Colonic mucosa (tissue), 4 donors: ENCODE measurements around the gene TRAK1. TPM values are rescaled to one million over a fixed set of nuclear protein-coding genes. Genes with fewer than 3 reads are reported as not detected.
A peak's percentile ranks its signal among the peaks of the same experiment; 100 is the strongest.

Experiments used
- DNase-seq: peaks from one replicate; pipeline ENCODE4 v3.0.0-alpha.2; 2020
- H3K27ac ChIP-seq: fragments of 200-600 bp; one replicate; pipeline ENCODE4 v1.8.0; 2021
- H3K27me3 ChIP-seq: fragments of 200-600 bp; one replicate; pipeline ENCODE4 v1.8.0; 2021
- H3K36me3 ChIP-seq: fragments of 200-600 bp; one replicate; pipeline ENCODE4 v1.8.0; 2021
- H3K4me1 ChIP-seq: fragments of 200-600 bp; one replicate; pipeline ENCODE4 v1.8.0; 2021; ENCODE audit warnings: mild to moderate bottlenecking
- H3K4me3 ChIP-seq: fragments of 200-600 bp; one replicate; pipeline ENCODE4 v1.8.0; 2021
- H3K9ac ChIP-seq, 2 donors: one replicate each; pipeline ENCODE4 v1.7.0; 2013; ENCODE audit warnings: control low read depth in 2 of 2, low read depth in 2 of 2, low read length in 2 of 2
- H3K9me3 ChIP-seq: fragments of 200-600 bp; one replicate; pipeline ENCODE4 v1.8.0; 2021
- CTCF ChIP-seq: fragments of 200-600 bp; IDR thresholded peaks from one replicate; pipeline ENCODE4 v1.8.0; 2022; ENCODE audit warnings: antibody characterized with exemption, mild to moderate bottlenecking
- intact Hi-C: fragments of 100-400 bp; cut with DNase I; formaldehyde crosslinking; loops from one replicate; pipeline ENCODE4 v1.14.1; 2022
- total RNA-seq, 2 donors: library from RNA; stranded (reverse); fragmentation: NEBNext Ultra II Directional in 1 of 2; extraction: Animal tissue kit (Norgen Biotek cat#: 25700) in 1 of 2; gene quantifications; one replicate each; pipeline ENCODE4 v1.2.1, GENCODE V29; 2021
- donor health status: healthy.
- donor health status: DM: no; HTN: no; CAD: no.
- donor health status: DM: no; HTN: no; CAD: no.

TRAK1 gene
- total RNA-seq, 2 donors from 2014 or later, result 58.9 to 70.3 TPM

- Histone ChIP-seq H3K4me3 (no peak overlapping the region), H3K27me3 (peaks cover 5% of the 10 kb centered on the region), H3K27ac (no peak overlapping the region), H3K9me3 (no peaks in the 10 kb centered on the region), H3K4me1 (no peaks in the 10 kb centered on the region), H3K9ac (no peak overlapping the region), H3K36me3 (no peaks in the 10 kb centered on the region)
- TF ChIP-seq CTCF, result no peak
- no peak for DNase-seq
- intact Hi-C loops, result no loop called here
Measured at GRCh38 chr3:42257007-42257406, 165.8 kb downstream of the TRAK1 start.

GRCh38 chr3:42262525-42262924 is 171.4 kb downstream of the TRAK1 start:
- intact Hi-C loops, result no loop called here

GRCh38 chr3:42263354-42264346 is 172.5 kb downstream of the TRAK1 start:
- no peak overlapping the region for H3K9ac ChIP-seq
- DNase-seq, result no peak
- no peak for TF ChIP-seq CTCF
- no peak overlapping the region for H3K4me3 ChIP-seq
- intact Hi-C loops, result no loop called here
- no peaks in the 10 kb centered on the region for H3K9me3 ChIP-seq
- H3K27ac ChIP-seq, result no peak overlapping the region
- peaks cover 43% of the 10 kb centered on the region for H3K27me3 ChIP-seq
- no peaks in the 10 kb centered on the region for H3K4me1 ChIP-seq
- no peaks in the 10 kb centered on the region for H3K36me3 ChIP-seq

More at GRCh38 chr3:42262525-42262924, 171.4 kb downstream of the TRAK1 start:
- DNase-seq, result no peak
- H3K27ac ChIP-seq, result no peak overlapping the region
- H3K9ac ChIP-seq, result no peak overlapping the region
- H3K4me1 ChIP-seq, result no peaks in the 10 kb centered on the region
- H3K9me3 ChIP-seq, result no peaks in the 10 kb centered on the region
- no peaks in the 10 kb centered on the region for H3K36me3 ChIP-seq
- no peak overlapping the region for H3K4me3 ChIP-seq
- peaks cover 43% of the 10 kb centered on the region for H3K27me3 ChIP-seq
- TF ChIP-seq CTCF, result no peak

GRCh38 chr3:42264399-42265058 is 173.4 kb downstream of the TRAK1 start:
- no peaks in the 10 kb centered on the region for H3K4me1 ChIP-seq
- intact Hi-C loops, result no loop called here
- H3K27ac ChIP-seq, result no peak overlapping the region
- TF ChIP-seq CTCF, result no peak
- H3K9me3 ChIP-seq, result no peaks in the 10 kb centered on the region
- DNase-seq, result peak; percentile 34
- H3K9ac ChIP-seq, result no peak overlapping the region
- no peaks in the 10 kb centered on the region for H3K36me3 ChIP-seq
- no peak overlapping the region for H3K4me3 ChIP-seq
- peaks cover 43% of the 10 kb centered on the region for H3K27me3 ChIP-seq

- no peak for TF ChIP-seq CTCF
- Histone ChIP-seq H3K4me1 (no peaks in the 10 kb centered on the region), H3K27me3 (peaks cover 43% of the 10 kb centered on the region), H3K27ac (no peak overlapping the region), H3K9me3 (no peaks in the 10 kb centered on the region), H3K9ac (no peak overlapping the region), H3K36me3 (no peaks in the 10 kb centered on the region), H3K4me3 (no peak overlapping the region)
- intact Hi-C loops, result no loop called here
- no peak for DNase-seq
Measured at GRCh38 chr3:42265059-42265991, 174.2 kb downstream of the TRAK1 start.
